Nephron (organoid): ENCODE measurements around the gene DNAJC2.

Experiments used
- H3K27ac Mint-ChIP-seq, 3 experiments: 2 replicates each; pipeline ENCODE4 v1.8.0; 2020; ENCODE audit warnings: mixed read lengths in 3 of 3, mild to moderate bottlenecking in 2 of 3, moderate library complexity in 1 of 3
- H3K27me3 Mint-ChIP-seq: 2 replicates; pipeline ENCODE4 v1.8.0; 2021; ENCODE audit warnings: low read depth, mild to moderate bottlenecking, moderate library complexity, mixed read lengths
- H3K36me3 Mint-ChIP-seq: 2 replicates; pipeline ENCODE4 v1.8.0; 2020; ENCODE audit warnings: low read depth, mixed read lengths
- H3K4me1 Mint-ChIP-seq: 2 replicates; pipeline ENCODE4 v1.8.0; 2020; ENCODE audit warnings: mixed read lengths
- H3K4me3 Mint-ChIP-seq, 3 experiments: 2 replicates each; pipeline ENCODE4 v1.8.0; 2020; ENCODE audit warnings: mild to moderate bottlenecking in 3 of 3, mixed read lengths in 3 of 3, moderate library complexity in 2 of 3
- H3K9me3 Mint-ChIP-seq: 2 replicates; pipeline ENCODE4 v1.8.0; 2020; ENCODE audit warnings: mixed read lengths
- TF ChIP-seq, protein P1 (sequence below), 3 experiments: fragments of 200-600 bp; sonication (generic); IDR thresholded peaks; one replicate each; pipeline ENCODE4 v1.5.0; 2021; ENCODE audit warnings: antibody characterized with exemption in 3 of 3; ENCODE audit not compliant: unreplicated experiment in 3 of 3

DNAJC2 gene

DNA sequence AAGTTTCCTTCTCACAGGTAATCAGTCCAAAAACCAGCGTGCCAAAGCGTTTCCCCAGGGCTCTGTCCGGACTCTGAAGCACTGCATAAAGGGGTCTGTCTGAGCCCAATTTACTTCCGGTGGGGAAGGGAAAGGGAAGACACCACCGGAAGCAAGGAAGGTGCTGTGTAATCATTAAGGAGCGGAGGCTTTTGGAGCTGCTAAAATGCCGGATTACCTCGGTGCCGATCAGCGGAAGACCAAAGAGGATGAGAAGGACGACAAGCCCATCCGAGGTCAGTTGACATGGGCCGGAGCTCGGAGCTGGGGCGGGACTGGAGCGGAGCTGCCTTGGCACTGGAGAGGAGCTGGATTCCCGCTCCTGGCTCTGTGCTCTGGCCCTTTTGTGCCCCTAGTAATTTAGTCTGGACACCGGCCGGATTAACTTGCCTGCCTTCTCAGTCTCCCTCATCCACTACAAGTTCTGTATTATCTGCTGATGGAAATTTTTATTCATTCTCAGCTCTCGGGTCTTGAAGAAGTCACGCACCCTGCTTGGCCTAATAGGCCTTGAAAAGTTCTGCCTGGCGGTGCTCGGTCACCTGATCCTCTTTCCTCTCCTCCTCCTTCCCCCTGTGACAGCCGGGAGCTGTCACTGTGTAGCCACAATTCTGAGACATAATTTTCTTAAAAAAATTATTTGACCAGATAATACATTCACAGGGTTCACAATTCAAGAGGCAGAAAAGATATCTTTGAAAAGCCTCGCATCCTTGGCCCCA, 3.1 kb upstream of the DNAJC2 start, which contains the start of gene PSMC2:
TSS of gene PSMC2 (plus strand) at position 137 of the 761 bp plus-strand sequence. CDS start at position 206, 69 bp downstream.
- peaks cover 51% of the 10 kb centered on the region for H3K4me1 Mint-ChIP-seq
- H3K36me3 Mint-ChIP-seq, result peaks cover 9% of the 10 kb centered on the region
- H3K9me3 Mint-ChIP-seq, result no peaks in the 10 kb centered on the region
- H3K4me3 Mint-ChIP-seq, result peak within 1 kb of the TSS; percentile 95 to 100 (median 96)
- TF ChIP-seq, protein P1, sequence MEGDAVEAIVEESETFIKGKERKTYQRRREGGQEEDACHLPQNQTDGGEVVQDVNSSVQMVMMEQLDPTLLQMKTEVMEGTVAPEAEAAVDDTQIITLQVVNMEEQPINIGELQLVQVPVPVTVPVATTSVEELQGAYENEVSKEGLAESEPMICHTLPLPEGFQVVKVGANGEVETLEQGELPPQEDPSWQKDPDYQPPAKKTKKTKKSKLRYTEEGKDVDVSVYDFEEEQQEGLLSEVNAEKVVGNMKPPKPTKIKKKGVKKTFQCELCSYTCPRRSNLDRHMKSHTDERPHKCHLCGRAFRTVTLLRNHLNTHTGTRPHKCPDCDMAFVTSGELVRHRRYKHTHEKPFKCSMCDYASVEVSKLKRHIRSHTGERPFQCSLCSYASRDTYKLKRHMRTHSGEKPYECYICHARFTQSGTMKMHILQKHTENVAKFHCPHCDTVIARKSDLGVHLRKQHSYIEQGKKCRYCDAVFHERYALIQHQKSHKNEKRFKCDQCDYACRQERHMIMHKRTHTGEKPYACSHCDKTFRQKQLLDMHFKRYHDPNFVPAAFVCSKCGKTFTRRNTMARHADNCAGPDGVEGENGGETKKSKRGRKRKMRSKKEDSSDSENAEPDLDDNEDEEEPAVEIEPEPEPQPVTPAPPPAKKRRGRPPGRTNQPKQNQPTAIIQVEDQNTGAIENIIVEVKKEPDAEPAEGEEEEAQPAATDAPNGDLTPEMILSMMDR (IDR thresholded peaks at IDR 0.05; ENCODE audit: unreplicated experiment in 3 of 3), result no peak
- H3K27me3 Mint-ChIP-seq, result no peaks in the 10 kb centered on the region
- peak within 1 kb of the TSS; percentile 98 for H3K27ac Mint-ChIP-seq

DNA sequence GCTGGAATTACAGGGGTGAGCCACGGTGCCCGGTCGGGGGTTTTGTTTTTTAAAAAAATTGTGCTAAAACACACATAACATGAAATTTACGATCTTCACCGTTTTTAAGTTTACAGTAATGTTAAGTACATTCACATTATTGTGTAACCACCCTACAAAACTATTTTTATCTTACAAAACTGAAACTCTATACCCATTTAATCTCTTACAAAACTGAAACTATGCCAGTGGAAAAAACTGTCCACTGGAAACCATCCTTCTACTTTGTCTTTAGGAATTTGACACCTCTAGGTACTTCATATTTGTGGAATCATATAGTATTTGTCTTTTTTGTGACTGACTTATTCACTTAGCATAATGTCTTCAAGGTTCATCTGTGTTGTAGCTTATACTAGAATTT, 1.8 kb upstream of the DNAJC2 start:
- Mint-ChIP-seq H3K4me1 (peaks cover 53% of the 10 kb centered on the region), H3K27ac (peak overlapping the region; percentile 98), H3K9me3 (no peaks in the 10 kb centered on the region), H3K36me3 (peaks cover 16% of the 10 kb centered on the region), H3K4me3 (peak overlapping the region; percentile 64 to 96 (median 73)), H3K27me3 (no peaks in the 10 kb centered on the region)
- TF ChIP-seq, protein P1 (IDR thresholded peaks at IDR 0.05; ENCODE audit: unreplicated experiment in 3 of 3), result no peak

DNA sequence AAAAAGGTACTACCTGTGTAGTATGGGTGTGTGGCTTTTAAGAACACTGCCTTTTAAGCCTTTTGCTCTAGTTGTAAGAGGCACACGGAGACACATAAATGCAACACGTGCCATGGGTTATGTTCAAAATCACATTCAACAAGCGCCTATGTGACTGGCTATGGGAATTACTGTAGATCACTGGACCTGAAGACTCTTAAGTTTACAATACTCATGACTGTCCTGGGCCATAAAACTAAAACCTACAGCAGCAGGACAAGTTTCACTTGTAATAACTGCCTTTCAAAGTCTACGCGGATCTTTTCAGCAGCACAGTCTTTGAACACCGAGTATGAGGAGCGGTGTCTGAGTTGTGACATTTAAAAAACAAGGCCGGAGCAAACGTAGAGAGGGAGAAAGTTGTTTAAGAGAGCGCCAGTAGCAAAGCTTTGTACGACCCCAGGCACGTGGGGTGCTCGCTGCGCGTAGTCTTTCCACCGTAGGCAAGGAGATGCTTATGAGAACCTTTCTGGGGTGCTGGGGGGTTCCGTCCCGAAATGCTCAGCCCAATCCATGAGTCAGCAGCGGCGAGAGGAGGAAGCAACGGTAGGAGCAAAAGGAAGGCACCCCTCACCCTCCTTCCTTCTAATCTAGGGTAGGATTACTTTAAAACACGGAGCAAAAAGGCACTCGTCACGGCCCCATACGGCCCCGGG, 662 bp downstream of the DNAJC2 start:
- Mint-ChIP-seq H3K4me1 (peaks cover 37% of the 10 kb centered on the region), H3K27ac (peak overlapping the region; percentile 90 to 97 (median 95)), H3K9me3 (no peaks in the 10 kb centered on the region), H3K4me3 (peak overlapping the region; percentile 99), H3K27me3 (no peaks in the 10 kb centered on the region), H3K36me3 (peaks cover 29% of the 10 kb centered on the region)
- TF ChIP-seq, protein P1 (IDR thresholded peaks at IDR 0.05; ENCODE audit: unreplicated experiment in 3 of 3), result no peak

DNA sequence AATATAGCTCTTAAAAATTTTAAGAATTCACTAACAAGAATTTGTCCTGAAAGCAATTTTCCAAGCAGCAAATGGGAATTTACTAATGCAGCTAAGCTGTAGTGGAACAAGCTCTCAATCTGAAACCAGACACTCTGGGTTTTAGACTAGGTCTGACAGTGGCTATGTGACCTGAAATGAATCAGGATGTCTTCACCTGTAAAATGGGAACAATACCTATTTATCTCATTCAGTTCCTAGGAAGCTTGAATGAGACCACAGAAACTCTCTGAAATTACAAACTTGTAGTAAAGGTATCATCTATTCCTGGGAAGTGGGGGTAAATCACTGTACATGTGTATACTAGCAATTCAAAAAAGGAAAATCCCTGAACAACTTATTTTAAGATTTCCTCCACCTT, 1.2 kb downstream of the DNAJC2 start:
- Mint-ChIP-seq H3K27ac (peak overlapping the region in 2 of 3 experiments; percentile 95 to 97), H3K27me3 (no peaks in the 10 kb centered on the region), H3K36me3 (peaks cover 29% of the 10 kb centered on the region), H3K9me3 (no peaks in the 10 kb centered on the region), H3K4me1 (peaks cover 31% of the 10 kb centered on the region), H3K4me3 (peak overlapping the region; percentile 99)
- TF ChIP-seq, protein P1 (IDR thresholded peaks at IDR 0.05; ENCODE audit: unreplicated experiment in 3 of 3), result no peak

DNA sequence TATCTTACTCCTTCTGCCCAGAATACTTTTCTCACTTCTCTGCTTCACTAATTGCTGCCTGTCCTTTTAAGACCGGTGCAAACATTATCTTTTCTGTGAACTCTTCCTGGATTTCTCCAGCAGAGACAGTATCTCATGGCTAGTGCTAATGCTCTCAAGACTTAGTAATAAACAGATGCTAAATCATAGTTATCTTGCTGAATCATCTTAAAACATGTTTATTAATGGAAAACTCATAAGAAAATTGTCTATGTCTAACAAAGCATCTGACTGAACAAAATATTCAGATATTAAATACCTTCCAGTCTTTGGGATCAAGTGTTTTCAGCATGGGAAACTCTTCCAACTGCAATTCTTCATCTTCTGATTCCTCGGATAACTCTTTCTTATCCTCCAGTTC, 3.1 kb downstream of the DNAJC2 start:
- H3K4me3 Mint-ChIP-seq, result no peak overlapping the region
- peaks cover 20% of the 10 kb centered on the region for H3K4me1 Mint-ChIP-seq
- TF ChIP-seq, protein P1 (IDR thresholded peaks at IDR 0.05; ENCODE audit: unreplicated experiment in 3 of 3), result no peak
- no peaks in the 10 kb centered on the region for H3K27me3 Mint-ChIP-seq
- H3K36me3 Mint-ChIP-seq, result peaks cover 45% of the 10 kb centered on the region
- no peak overlapping the region for H3K27ac Mint-ChIP-seq
- H3K9me3 Mint-ChIP-seq, result no peaks in the 10 kb centered on the region
